ENCODE results near the gene MB21D2.
"Not testable (repeated sequence)": the region's sequence is repeated elsewhere in the genome, so short reads cannot be mapped to it uniquely, and the experiment has no call there.

MB21D2 gene

DNA sequence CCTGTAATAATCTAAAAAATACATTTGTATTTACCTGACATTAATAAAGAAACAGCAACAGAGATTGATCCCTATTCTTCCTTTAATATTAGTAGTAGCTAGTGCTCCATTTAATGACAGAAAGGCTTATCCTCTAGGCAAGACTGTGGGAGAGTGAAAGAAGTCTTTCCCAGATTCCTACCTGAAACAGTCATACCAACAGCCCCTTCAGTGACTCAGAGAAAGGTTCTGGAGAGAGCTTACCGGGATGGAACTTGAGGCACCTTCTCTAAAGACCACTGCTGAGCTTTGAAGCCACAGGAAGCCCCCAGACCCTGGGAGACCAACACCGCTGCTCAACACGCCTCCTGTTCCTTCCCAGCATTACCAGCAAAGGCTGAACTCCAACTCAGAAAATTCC, 123.4 kb downstream of the MB21D2 start:
- DNase-seq, result no peak

DNA sequence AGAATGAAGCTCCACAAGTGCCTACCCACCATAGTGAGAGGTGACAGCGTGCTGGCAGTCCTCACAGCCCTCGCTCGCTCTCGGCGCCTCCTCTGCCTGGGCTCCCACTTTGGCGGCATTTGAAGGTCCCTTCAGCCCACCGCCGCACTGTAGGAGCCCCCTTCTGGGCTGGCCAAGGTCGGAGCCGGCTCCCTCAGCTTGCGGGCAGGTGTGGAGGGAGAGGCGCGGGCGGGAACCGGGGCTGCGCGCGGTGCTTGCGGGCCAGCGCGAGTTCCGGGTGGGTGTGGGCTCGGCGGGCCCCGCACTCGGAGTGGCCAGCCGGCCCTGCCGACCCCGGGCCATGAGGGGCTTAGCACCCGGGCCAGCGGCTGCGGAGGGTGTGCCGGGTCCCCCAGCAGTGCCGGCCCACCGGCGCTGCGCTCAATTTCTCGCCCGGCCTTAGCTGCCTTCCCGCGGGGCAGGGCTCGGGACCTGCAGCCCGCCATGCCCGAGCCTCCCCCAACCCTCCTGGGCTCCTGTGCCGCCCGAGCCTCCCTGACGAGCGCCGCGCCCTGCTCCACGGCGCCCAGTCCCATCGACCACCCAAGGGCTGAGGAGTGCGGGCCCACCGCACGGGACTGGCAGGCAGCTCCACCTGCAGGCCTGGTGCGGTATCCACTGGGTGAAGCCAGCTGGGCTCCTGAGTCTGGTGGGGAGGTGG, 128.7 kb downstream of the MB21D2 start:
- DNase-seq, result not testable (repeated sequence)

DNA sequence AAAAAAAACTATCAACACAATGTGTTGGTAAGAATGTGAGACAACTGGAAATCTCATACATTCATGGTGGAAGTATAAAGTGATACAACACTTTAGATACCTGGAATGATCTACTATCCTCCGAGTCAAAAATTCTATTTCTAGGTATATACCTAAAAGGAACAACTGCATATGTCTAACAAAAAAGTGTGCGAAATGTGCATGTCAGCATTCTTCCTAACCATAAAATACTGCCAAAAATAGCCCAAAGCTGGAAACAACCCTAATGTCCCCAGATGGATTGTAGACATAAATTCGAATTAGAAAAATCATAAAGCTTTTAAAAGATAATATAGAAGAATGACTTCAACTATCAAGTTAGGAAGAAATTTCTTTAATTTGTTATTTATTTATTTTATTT, 139.1 kb downstream of the MB21D2 start:
- no peak for DNase-seq

DNA sequence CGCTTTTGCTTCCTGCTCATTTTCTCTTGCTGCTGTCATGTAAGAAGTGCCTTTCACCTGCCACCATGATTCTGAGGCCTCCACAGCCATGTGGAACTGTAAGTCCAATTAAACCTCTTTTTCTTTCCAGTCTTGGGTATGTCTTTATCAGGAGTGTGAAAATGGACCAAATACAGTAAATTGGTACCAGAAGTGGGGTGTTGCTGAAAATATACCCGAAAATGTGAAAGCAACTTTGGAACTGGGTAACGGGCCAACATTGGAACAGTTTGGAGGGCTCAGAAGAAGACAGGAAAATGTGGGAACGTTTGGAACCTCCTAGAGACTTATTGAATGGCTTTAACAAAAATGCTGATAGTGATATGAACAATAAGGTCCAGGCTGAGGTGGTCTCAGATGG, 143.3 kb downstream of the MB21D2 start:
- not testable (repeated sequence) for DNase-seq

DNA sequence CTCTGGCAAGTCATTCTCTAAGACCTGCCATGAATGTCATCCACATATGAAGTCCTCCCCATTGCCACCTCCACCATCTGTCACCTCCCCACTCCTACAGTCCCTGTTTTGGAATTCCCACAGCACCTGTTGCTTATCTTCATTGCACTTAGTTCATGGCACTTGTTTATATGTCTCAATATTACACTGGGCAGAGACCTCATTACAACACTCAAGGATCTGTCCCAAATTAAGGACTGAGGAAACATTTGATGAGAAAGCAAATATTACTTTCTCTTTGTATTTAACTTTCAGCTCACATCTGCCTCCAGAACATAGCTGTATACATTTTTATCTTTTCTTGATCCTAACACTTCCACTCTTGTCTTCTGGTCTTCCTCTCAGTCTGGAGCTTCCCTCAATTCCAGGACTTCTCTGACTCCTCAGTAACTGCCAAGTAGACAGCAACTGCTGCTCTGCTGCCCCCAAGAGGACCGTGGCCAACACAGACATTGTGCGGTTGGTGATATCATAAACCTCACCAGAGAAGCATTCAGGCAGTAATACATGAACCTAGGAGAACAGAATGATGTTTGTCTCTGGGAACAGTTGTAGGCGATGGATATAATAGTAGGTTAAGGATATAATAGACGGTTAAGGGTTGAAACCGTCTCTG, 145.3 kb downstream of the MB21D2 start:
- no peak for DNase-seq

DNA sequence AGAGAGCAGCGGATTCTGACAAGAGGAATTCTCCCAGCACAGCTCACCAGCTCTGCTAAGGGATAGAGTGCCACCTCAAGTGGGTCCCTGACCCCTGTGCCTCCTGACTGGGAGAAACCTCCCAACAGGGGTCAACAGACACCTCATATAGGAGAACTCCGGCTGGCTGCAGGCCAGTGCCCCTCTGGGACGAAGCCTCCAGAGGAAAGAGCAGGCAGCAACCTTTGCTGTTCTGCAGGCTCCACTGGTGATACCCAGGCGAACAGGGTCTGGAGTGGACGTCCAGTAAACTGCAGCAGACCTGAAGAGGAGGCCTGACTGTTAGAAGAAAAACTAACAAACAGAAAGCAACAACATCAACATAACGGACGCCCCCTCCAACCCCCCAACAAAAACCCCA, 159.0 kb downstream of the MB21D2 start:
- no peak for DNase-seq

DNA sequence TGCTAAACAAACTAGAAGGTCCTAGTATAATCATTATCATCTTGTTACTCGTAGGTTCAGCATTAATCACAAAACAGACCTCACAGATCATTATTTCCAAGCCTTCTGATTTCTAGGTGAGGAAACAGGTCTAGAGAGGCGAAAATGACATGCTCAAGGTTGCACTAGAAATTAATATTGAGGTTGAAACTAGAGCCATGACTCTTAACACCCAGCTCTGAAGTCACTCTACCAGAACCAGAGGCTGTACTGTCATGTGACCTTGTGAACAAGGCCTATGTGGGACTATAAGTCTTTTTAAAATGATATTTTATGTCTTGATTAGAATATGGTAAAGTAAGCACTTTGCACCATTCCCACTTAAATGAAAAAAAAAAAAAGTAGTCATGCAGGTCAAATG, 166.5 kb downstream of the MB21D2 start:
- no peak for DNase-seq

DNA sequence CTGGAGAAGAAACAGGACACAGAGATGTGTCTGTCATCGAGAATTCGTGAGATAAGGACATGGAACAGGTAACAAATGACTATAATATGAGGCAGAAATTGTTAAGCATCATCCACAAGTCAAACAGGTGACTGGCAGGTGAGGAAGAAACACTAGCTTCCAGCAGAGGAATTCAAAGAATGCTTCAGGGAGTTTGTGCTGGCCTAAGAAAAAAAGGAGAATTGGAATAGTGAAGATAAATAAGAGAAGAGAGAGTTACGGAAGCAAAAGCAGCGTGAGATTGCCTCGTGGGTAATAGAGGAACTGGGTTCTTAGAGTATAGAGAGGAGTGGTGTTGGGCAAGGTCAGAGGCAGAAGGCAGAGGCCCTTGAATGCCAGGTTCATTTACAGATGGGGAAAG, 167.5 kb downstream of the MB21D2 start:
- DNase-seq, result no peak

DNA sequence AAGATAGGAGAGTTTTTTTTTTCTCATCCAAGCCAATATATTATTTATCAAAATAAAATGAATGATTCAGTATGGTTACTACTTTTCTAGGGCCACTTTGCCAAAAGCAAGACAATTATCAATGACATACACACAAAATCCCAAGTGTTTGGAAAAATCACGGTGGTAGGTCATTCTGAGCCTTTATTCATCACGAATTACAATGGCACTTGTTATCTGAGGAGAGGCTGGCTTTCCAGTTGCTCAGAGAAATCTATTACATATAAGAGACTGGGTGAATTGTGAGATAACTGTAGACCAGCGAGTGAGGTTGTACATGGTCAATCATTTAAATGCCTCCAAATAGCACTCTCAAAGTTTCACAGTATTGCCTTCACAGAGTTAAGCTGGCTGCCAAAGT, 169.9 kb downstream of the MB21D2 start:
- no peak for DNase-seq

DNA sequence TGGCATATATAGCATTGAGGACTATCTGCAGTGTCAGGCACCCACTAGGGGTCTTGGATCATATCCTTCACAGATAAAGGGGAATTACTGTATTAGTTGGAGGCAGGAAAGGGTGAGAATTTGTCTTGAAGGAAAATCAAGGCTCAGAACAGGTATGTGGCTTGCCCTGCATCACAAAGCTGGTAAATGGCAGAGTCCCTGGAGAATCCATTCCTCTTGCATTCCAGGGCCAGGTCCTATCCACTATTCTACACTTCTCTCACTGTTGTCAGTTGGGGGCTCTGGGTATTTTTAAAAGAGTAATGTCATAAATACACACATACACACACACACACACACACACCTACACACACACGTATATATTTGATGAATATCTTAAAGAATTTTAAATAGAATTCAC, 170.5 kb downstream of the MB21D2 start:
- DNase-seq, result no peak
